HG02973 (cell line): ENCODE measurements around the gene HAUS7.
"Not testable (repeated sequence)": the region's sequence is repeated elsewhere in the genome, so short reads cannot be mapped to it uniquely, and the experiment has no call there.

Experiments
- ATAC-seq: cut with Tn5 transposase; IDR thresholded peaks from one replicate; pipeline ENCODE4 v1.9.1; 2021; ENCODE audit warnings: moderate library complexity; ENCODE audit not compliant: unreplicated experiment

The HAUS7 gene

DNA sequence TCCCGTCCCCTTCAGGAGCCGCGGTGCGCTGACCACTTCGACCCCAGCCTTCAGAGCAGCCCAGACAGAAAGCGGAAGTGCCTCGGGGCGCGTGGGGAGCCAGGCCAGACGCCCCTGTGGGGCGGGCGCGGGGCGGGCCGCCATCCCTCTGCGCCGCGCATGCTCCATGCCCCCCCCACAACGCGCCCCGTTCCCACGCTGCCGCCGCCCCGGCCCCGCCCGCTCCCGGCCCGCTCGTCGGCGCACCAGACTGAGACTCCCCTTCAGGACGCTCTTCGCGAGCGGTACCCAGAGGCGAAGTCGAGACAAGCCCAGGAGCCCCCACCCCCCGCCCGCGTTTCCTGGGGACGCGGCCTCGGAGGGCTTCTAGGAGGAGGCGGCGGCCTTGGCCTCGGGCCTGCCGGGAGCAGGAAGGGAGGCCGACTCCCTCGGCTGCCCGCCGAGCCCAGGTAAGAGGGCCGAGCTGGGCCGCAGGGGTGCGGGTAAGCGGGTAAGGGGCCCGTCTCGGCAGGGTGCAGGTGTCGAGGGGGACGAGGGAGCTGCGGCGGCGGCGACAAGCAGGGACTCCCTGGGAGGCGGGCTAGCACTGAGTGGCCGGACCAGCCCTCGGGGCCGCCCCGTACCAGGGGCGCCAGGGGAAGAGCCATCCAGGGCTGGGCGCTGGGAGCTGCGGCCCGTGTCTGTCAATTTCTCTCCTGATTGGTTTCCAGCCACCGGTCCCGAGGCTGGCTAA, 59.0 kb downstream of the HAUS7 start, which contains the start of gene ZFP92:
Gene ZFP92, plus strand, starts transcription at position 218 of the 733 bp plus-strand sequence. CDS start 6,851 bp downstream, outside the sequence.
- ATAC-seq: no peak

DNA sequence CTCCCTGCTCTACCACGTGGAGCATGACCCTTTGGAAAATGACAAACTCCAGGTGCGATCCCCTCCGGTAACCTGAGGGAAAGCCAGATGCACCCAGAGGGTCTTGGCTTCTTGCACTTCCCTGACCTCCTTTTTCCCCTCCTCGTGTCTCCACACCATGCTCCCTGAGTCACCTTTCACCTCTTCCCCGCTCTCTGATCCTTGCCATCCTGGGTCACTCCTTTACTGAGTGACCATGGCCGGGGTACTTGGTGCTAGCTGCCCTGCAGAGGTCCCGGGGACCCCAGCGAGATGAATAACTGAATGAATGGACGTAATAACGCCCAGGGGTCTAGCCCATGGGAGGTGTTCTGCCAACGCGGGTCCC, 59.5 kb downstream of the HAUS7 start:
- ATAC-seq: no peak

DNA sequence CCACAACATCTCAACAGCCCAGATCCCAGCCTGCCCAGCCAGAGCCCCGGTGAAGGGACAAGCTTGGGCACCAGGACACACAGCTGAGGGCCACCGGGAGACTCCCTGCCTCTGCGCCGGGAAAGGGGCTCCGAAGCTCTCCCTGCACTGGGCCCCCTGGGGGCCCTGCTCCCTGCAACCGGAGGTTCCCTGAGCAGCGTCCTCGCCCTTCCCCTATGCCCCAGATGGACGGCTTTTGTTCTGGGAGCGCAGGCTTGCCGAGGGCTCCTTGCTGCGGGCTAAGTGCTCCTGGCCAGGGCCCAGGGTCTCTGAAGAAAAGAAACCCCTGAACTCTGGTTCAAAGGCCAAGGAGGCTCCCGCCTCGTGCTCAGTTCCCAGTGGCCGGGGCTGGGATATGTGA, 60.0 kb downstream of the HAUS7 start:
- ATAC-seq: no peak

DNA sequence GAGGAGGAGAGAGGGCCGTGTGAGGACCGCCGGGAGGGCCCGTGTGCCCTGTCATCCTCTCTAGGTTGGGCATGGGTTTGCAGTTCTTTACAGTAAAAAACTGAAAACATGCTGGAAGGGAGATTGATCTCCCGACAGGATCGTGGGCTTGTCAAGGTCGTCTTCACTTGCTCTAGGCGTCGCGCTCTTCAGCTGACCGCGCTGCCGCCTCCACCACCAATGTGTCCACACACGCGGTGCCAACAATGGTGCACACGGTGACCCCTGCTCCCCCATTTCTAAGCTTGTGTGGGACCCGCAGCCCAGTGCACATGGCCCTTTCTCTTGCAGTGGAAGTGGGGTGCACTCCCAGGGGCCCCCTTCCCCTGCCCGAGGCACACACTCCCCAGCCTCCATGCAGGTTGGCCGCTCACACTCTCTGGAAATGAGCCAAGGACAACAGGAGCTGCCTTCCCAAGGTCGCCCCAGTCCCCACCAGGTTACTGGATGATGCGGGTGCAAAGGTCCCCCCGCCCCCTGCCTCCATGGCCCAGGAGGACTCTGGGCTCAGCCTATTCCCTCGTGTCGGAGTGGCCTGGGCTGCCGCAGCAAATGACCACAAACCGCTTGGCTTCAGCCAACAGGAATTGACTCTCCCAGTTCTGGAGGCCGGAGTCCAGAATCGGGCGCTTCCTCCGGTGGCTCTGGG, 60.8 kb downstream of the HAUS7 start:
- no peak for ATAC-seq

DNA sequence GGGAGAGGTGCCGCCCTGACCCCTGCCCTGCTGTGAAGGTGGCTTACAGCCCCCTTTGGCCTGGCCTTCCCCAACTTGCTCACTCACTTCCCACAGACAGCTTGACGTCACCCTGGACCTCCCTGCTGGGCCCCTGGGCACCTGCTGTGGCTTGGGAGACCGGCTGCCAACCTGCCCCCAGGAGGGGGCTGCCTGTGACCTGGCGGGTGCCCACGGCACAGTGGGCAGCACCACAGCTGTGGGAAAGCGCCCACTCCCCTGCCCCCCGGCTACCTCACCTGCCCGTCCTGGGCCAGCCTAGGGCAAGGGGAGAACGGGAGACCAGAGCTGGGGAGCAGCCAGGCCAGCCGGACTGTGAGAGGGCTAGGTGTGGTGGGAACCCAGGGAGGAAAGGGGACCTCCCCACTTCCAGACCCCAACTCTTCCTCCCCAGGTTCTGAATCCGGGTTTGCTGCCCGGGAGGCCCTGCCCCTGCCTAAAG, 61.5 kb downstream of the HAUS7 start:
- no peak for ATAC-seq

DNA sequence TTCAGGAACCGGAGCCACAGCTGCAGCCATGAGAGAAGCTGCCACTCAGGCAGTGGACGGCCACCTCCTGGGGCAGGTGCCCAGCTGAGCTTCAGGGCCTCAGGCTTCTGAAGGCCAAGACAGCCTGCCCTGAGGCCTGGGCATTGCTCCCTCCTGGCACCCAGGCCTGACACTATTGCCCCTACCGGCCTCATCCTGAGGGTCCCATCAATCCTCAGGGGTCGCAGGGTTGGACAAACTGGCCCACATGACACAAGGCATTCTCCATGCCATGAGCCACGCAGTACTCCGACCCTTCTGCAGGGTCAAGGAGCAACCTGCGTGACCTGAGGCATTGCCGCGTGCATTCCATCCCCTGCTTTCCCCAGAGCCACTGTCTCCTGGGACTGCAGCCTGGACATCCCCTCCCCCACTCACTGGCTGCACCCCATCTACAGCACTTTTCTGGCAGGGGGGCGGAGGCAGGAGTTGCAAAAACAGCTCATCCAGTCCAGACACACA, 62.1 kb downstream of the HAUS7 start:
- ATAC-seq: no peak

DNA sequence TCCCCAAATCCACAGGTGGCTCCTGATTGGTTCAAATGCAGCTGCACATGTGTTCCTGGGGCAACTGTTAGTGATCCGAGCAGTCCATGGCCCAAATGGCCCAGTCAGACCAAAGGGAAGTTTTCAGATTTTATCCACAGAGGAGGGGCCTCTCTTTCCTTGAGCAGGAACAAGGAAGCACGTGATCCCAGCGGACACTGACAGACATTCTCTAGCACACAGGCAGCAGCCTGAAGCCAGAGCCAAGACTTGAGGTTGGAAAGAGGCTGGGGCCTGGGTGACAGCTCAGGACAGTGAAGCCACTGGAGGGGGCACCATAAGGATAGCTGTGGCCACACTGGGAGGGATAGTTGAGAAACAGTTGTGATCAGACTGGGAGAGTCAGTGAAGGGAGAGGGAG, 62.6 kb downstream of the HAUS7 start:
- ATAC-seq: no peak

DNA sequence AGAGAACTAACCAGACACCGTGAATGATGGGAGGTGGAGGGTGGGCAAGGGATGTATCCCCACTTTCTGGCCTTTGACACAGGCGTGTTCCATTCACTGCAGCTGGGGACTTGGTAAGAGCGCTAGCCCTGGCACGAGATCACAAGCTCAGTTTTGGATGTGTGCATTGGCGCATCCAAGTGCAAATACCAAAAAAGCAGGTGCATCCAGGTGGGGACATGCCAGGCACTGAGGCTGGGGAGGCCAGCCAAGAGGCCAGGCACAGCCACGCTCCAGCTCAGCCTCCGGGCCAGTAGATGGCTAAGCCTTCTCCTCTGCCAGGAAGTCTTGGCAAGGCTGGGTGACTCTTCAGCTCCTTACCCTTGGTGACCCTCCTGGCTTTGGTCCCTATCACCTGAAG, 63.5 kb downstream of the HAUS7 start:
- no peak for ATAC-seq

DNA sequence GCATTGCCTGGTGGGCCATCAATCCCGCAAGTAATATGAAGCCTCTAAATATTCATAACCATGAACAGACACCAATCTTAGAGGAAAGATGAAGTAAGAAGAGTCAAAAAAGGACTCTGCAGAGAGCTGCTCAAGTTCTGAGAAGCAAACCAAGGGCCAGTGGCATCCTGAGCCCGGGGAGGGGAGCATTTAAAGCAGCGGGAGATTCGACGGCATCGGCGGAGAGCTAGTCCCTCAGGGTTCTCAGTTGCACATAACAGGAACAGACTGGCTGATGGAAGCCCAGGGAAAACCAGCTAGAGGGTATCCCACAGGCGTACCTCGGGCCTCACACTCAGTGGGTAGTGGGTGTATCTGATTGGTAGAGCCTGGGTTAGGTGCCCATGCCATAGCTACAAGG, 64.4 kb downstream of the HAUS7 start:
- no peak for ATAC-seq

DNA sequence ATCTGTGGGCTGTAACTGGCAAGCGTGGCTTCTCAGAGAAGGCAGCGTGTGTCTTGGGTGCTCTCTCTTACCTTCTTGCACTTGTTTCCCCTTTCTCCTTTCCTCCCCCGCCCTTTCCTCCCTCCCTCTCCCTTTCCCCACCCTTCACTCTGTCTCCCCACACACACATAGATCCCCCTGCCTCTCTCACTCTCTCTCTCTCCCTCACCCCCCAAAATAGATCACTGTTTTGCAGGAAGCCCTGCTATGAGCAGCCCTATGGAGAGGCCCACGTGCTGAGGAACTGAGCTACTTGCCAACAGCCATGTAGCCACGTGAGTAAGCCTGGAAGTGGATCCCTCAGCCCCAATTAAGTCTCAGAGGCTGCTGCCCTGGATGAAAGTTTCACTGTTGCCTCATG, 65.0 kb downstream of the HAUS7 start:
- no peak for ATAC-seq

DNA sequence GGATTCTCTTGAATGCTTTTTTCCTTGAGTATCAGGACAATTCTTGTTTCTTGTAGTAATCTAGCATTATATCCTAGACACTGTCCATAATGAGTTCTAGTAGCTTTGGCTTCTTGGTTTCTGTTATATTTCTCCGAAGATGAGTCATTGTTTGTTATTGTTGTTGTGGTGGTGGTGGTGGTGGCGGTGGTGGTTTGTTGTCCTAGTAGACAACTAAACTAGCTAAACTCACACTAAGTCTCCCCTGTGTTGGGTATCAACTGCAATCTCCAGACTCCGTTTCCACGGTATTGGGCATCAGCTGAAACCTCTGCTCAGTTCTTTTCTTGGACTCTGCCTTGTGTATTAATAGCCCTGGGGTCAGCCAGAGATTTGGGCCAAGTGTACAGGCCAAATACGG, 66.0 kb downstream of the HAUS7 start:
- ATAC-seq: not testable (repeated sequence)

DNA sequence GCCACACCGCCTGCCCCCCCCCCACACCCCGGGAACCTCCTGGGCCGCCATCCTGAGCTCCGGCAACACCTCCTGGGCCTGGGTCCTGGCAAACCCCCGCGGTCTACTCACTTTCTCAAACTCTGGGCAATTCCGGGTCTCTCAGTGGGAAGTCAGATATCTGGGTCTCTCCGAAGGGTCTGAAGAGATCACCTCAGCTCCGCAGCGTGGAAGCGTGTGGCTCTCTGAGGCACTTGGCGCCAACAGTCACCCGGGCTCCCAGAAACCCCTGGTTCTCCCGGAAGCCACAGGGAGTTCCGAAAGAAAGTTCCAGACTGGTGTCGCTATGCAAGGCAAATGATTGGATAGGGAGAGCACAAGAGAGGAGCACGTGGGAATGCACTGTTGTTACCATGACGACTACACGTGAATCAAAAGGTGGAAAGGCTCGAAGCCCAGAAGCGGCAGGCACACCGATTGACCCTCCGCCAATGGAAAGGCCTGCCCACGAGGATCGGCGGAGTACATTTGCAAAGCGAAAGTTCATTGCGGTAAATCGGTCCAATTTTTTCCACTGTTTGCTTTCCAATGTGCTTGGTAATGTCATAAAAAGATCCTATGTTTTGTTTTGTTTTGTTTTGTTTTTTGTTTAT, 69.1 kb downstream of the HAUS7 start, which contains the start of gene PNMA6E:
Gene PNMA6E, minus strand, starts transcription at position 218 of the 632 bp plus-strand sequence. CDS start 2,501 bp downstream, outside the sequence.
- ATAC-seq: no peak

DNA sequence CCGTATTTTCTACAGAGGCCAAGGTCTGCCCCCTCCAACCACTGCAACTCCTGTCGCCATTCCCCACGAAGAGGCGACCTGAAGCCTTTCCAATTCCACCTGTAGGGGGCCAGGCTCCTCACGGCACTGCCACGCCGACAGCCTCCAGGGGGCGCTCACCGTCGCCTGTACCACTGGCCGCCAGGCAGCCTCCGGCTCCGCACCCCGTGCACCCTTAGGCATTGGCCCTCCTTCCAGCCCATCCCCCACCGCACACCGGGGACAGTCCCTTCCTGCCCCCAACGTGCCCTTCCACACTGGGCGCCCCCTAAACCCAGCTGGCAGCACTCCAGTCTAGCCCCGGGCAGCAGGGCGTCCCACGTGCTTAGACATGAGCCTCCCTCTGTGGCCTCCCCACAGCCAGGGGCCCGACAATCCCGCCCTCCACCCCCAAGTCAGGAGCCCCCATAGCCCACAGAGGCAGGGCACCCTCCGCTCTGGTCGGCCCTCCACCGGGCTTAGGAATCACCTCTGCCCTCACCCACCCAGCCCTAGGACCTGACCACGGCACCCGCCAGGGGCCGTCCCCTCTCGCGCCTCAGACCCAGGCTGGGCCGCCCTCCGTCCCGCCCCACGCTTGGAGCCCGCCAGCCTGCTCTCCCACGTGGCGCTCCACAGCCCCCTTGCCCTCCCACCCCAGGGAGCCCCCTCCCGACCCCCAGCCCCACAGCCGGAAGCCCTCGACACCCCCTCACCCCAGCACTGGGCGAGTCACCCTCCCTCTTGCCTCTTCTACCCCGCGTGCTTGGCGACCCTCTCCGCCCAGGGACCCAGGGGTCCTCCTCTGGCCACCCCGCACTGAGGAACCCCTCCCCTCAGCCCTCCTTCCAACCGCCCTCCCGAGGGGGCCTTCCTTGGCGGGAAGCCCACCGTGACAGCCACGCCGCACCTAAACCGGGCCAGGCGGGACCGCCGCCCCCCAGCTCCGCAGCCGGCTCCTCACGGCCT, 69.9 kb downstream of the HAUS7 start:
- peak; percentile 56 for ATAC-seq

DNA sequence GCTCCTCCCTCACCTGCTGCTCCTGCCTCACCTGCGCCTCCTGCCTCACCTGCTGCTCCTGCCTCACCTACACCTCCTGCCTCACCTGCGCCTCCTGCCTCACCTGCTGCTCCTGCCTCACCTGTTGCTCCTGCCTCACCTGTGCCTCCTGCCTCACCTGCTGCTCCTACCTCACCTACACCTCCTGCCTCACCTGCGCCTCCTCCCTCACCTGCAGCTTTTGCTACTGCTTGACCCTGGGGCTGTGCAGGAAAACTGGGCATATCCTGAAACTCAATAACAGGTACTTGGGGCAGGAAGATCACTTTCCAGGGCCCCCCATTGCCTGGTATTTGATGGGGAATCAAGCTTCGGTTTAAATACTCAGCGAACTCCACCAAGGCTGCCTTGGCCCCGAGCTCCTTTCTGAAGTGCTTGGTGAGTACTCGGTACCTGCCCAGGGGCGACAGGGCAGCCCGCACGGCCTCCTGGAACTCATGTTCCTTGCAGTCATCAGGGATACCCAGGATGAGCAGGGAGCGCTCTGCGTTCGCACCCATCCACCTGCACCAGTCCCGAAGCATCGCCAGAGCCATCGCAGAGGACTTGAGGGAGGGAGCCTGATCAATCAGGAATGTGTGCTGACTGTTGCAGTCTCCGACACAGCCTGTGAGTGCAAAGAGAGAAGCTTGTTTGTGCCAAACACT, 72.0 kb downstream of the HAUS7 start:
- ATAC-seq: no peak
